ENCODE results near the gene PEX12. TPM values are rescaled to one million over a fixed set of nuclear protein-coding genes. Genes with fewer than 3 reads are reported as not detected.

PEX12 gene
- total RNA-seq, 4 donors from 2014 or later: 4.0 to 6.5 (median 5.9) TPM

DNA sequence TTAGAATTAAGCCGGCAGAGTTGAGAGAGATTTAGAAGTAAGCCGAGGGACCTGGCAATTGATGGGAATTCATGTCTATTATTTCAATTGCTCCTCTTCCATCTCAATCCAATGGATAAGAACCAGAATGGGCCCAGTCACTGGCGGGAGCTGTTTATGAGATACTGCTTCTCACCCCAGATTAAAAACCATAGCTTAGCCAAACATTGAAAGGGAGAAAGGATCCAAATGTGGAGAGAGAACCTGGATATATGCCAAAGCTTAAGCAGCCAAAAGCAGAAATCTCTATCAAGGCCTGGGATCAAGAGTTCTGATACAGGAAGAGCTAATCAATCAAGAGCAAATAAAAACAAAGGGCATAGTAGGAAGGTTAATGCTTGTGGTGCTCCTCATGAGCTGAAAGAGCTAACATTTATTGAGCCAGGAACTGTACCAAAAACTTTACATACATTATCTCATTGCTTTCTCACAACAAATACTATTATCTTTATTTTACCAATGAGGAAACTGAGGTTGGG lies 43.7 kb downstream of the PEX12 start:
- no peak for TF ChIP-seq CTCF (IDR thresholded peaks at IDR 0.05; ENCODE audit: low read depth)

DNA sequence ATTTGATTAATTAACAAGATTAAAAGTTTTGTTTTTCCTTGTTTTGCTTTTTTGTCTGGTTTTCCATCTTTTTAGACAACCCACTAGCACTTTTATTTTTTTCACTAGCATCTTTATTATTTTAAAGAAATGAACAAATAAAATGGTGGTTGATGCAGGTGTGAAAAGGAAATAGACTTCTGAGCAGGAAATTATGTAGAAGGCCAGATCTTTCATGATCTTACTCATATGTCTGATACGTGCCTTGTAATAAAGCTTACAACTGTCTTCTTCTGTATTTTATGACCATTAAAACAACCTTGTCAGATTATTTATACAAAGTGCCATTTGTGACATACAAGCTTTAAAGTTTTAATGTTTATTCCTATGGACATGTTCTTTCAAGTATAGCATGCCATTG lies 47.2 kb downstream of the PEX12 start:
- TF ChIP-seq CTCF (IDR thresholded peaks at IDR 0.05; ENCODE audit: low read depth): no peak

GRCh38 chr17:35529866-35530265 lies 48.5 kb downstream of the PEX12 start:
- TF ChIP-seq CTCF (IDR thresholded peaks at IDR 0.05; ENCODE audit: low read depth): no peak

Small RNA genes within 50 kb of the gene (small RNA-seq; reads per million reads assigned to genes)
- gene AC004134.1 (not detected), gene AC015911.1 (not detected), gene SNORD7 (158 reads per million, percentile 98 among the genes with 10 or more reads in this experiment)

Other genes starting within 250 kb of the PEX12 start
- gene SLFN11, start 204.9 kb downstream of the PEX12 start, total RNA-seq: 10 to 100 TPM; 53.7 to 79.6 (median 61.8) TPM
- gene SLFN12, start 146.1 kb downstream of the PEX12 start, total RNA-seq: 10 to 100 TPM; 11.1 to 15.0 (median 14.6) TPM
- gene SLFN13, start 129.8 kb downstream of the PEX12 start, total RNA-seq: 1 to 10 TPM; 3.1 to 9.6 (median 5.8) TPM
- 10 to 100 TPM in 1 of 4 donors, 1 to 10 TPM in 3; 2.9 to 20.5 (median 4.1) TPM for gene SLFN12L, start 40.9 kb downstream of the PEX12 start, total RNA-seq
- not detected for gene SLFN14, start 17.8 kb downstream of the PEX12 start, total RNA-seq
- gene AP2B1, start 8.8 kb upstream of the PEX12 start, total RNA-seq: 10 to 100 TPM; 62.0 to 77.2 (median 70.1) TPM
- 10 to 100 TPM; 28.2 to 54.8 (median 40.3) TPM for gene RASL10B, start 153.1 kb upstream of the PEX12 start, total RNA-seq
- under 1 TPM in 2 of 4 donors, not detected in 2; 0.22 to 0.51 TPM for gene GAS2L2, start 174.7 kb upstream of the PEX12 start, total RNA-seq
- not detected for gene C17orf50, start 182.3 kb upstream of the PEX12 start, total RNA-seq
- gene MMP28, start 217.1 kb upstream of the PEX12 start, total RNA-seq: 10 to 100 TPM; 21.6 to 46.1 (median 42.7) TPM
- gene TAF15, start 230.9 kb upstream of the PEX12 start, total RNA-seq: 100 to 1,000 TPM in 1 of 4 donors, 10 to 100 TPM in 3; 69.1 to 106 (median 78.7) TPM

Measured in subcutaneous adipose tissue (tissue), 4 donors.